ENCODE measurements around the gene ARHGEF28. TPM values are rescaled to one million over a fixed set of nuclear protein-coding genes. Genes with fewer than 3 reads are reported as not detected.

The ARHGEF28 gene
- total RNA-seq, 3 donors from 2014 or later = 0.05 to 0.23 (median 0.14) TPM

GRCh38 chr5:73986729-73987128 is 360.7 kb downstream of the ARHGEF28 start:
- Mint-ChIP-seq H3K4me3 (no peak overlapping the region), H3K27me3 (ENCODE audit: low read depth) (peaks cover 11% of the 10 kb centered on the region), H3K36me3 (ENCODE audit: insufficient read depth) (no peaks in the 10 kb centered on the region), H3K4me1 (ENCODE audit: low read depth) (no peaks in the 10 kb centered on the region), H3K9me3 (no peaks in the 10 kb centered on the region)
- DNase-seq (no peak), ATAC-seq (no peak)

GRCh38 chr5:73987915-73988314 is 361.9 kb downstream of the ARHGEF28 start:
- DNase-seq (no peak), ATAC-seq (no peak)
- Mint-ChIP-seq H3K4me3 (no peak overlapping the region), H3K4me1 (ENCODE audit: low read depth) (no peaks in the 10 kb centered on the region), H3K36me3 (ENCODE audit: insufficient read depth) (no peaks in the 10 kb centered on the region), H3K27me3 (ENCODE audit: low read depth) (peaks cover 19% of the 10 kb centered on the region), H3K9me3 (no peaks in the 10 kb centered on the region)

- H3K27me3 Mint-ChIP-seq (ENCODE audit: low read depth) = peaks cover 22% of the 10 kb centered on the region
- H3K9me3 Mint-ChIP-seq = peaks cover 7% of the 10 kb centered on the region
- H3K36me3 Mint-ChIP-seq (ENCODE audit: insufficient read depth) = no peaks in the 10 kb centered on the region
- DNase-seq (no peak), ATAC-seq (no peak)
- H3K4me1 Mint-ChIP-seq (ENCODE audit: low read depth) = no peaks in the 10 kb centered on the region
- H3K4me3 Mint-ChIP-seq = no peak overlapping the region
These were observed 364.0 kb downstream of the ARHGEF28 start for GRCh38 chr5:73989956-73990355.

Other genes with a start within 250 kb of the ARHGEF28 start
- gene FOXD1, start 177.4 kb upstream of the ARHGEF28 start, total RNA-seq = under 1 TPM in 1 of 3 donors, not detected in 2; 0.13 TPM
- gene BTF3, start 127.8 kb upstream of the ARHGEF28 start, total RNA-seq = 1,000 to 10,000 TPM in 2 of 3 donors, 100 to 1,000 TPM in 1; 967 to 1,090 (median 1,019) TPM
- 1 to 10 TPM; 5.5 to 9.8 (median 7.4) TPM for gene ANKRA2, start 60.6 kb upstream of the ARHGEF28 start, total RNA-seq
- 10 to 100 TPM; 72.9 to 78.1 (median 74.7) TPM for gene UTP15, start 60.5 kb upstream of the ARHGEF28 start, total RNA-seq

All from activated T-cell treated with anti-CD3 and anti-CD28 coated beads, Interleukin-2, amount 50 U/mL, for 4 hours (primary cell).